IPS-NIHi7 (cell line): ENCODE results near the gene GRHPR.
"Not testable (repeated sequence)": the region's sequence is repeated elsewhere in the genome, so short reads cannot be mapped to it uniquely, and the experiment has no call there.

ENCODE experiments used
- DNase-seq: peaks from one replicate; pipeline ENCODE4 v3.0.0; 2012; ENCODE audit warnings: mixed read lengths; ENCODE audit errors: extremely low spot score

Gene GRHPR

GRCh38 chr9:37447111-37447510 is 24.6 kb downstream of the GRHPR start:
- no peak for DNase-seq

DNA sequence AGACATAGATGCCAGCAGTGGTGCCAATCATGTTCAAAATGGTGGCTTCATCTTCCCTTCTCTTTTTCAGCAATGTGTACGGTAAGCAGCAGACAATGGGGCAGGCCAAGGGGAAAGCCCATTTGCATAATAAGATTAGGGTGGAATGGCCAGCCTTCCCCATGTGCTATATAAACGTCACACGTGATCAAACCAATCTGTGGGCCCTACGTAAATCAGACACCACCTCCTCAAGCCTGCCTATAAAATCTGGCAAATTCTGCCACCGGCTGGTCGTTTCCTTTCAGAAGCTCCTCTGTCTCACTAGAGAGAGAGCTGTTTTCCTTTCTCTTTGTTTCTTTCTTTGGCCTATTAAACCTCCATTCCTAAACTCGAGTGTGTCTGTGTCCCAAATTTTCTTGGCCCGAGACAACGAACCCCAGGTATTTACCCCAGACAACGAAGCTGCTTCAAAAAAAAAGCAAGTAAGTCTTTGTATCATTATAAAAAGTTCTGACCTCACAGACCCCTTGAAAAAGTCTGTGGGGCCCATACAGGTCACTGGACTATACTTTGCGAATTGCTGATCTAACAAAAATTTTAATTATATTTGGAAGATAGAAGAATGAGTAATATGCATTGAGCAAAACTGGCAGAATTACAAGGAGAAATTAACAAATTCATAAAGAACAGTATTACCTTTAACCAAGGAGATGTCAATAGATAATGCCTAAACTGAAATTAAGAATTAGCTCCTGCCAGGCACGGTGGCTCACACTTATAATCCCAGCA is 27.6 kb downstream of the GRHPR start:
- DNase-seq, result no peak

DNA sequence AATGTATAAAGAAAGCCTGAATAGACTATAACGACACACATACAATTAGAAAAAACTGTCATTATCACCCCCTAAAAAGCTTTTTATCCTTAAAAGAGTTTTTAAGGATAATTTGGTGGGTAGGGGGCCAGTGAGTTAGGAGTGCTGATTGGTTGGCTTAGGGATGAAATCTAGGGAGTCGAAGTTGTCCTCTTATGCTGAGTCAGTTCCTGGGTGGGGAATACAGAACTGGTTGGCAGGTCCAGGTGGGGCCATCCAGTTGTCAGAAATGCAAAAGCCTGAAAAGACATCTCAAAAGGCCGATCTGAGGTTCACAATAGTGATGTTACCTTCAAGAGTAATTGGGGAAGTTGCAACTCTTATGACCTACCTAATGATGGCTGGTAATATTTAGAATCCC is 29.1 kb downstream of the GRHPR start:
- no peak for DNase-seq

DNA sequence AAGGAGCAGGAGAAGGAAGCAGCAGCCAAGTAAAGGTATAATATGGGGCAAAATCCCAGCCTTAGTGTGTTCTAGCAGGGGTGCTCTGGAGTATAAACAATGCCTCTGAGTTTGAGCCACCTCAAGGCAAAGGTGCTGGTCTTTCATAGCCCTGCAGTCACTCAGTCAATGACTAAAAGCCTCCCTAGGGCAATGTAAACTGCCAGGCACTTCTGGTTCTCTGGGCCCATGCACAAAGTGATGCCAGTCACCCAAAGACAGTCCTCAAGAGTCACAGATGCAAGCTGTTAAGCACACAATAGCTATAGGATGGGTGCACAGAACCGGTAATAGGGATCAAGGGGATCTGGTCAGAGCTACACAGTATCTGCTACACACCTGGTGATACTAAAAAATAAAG is 30.1 kb downstream of the GRHPR start:
- DNase-seq, result no peak

DNA sequence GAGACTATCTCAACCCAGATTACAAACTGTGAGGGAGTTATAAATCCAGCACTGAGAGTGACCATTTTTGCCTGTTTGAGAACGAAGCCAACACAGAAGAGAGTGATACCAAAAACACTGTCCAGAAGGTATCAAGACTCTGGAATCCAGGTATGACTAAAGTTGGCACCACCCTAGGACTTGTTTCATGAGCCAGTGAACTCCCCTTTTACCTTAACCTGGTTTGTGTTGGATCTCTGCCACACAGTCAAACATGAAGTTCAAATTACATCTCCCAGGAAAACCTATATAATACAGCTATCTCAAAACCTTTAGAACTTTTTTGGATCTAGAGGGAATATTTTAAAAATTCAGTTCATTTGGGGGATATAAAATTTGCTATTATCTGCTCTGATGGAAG is 31.3 kb downstream of the GRHPR start:
- no peak for DNase-seq

DNA sequence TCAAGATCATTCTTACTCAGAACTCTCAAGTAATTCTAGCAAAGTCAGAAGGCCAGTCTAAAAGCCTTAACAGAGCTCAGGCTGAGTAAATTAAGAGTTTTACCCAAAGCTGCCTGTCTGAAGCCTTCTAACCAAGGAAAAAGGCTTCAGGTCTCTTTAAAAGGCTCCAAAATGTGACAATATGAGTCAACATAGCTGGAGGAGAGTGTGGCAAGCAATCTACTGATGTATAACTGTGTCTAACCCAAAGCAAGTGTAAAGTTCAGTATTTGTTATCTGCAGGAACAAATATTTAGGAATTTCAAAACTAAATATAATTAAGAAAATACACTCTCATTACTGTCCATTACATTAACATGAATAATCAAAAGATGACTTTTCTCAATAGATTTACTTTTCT is 31.7 kb downstream of the GRHPR start:
- DNase-seq, result no peak

GRCh38 chr9:37455884-37456647 is 33.6 kb downstream of the GRHPR start:
- DNase-seq, result no peak

GRCh38 chr9:37456817-37457216 is 34.3 kb downstream of the GRHPR start:
- DNase-seq, result no peak

- no peak for DNase-seq
Observed at GRCh38 chr9:37464006-37464405, 41.5 kb downstream of the GRHPR start.

- DNase-seq, result no peak
Observed at GRCh38 chr9:37464426-37465248, 42.1 kb downstream of the GRHPR start.

DNA sequence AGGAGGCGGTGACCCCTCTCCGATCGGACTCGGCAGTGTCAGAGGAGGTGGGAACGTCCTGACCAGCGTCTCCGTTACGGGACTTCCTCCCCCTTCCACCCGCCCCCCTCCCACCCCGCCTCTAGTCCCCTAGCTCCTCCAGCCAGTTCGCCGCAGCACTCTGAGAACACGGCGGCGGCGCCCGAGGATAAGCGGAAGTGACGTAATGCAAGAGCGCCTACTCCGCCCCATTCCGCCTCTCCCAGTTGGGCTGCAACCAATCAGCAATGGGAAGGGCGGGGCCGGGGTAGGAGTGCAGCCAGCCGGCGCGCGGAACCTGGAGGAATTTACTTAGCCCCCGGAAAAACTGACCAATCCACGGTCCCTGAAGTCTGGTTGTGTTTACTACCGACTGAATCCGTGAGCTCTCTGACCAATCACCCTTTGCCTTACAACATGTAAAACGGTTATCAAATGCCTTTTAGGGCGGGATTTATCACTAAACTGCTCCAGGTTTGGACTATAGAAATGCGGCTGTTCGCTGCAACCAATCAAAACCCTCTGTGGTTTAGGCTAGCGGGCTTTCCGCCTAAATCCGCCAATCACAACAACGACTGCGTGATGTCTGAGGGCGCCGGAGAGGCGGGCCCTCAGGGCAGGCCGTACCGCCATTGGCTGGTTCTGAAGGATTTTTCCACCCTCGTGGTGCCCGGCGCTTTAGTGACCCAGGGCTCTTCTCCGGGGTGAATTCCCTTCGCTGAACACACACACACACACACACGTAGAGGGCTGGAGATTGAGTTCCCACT is 42.9 kb downstream of the GRHPR start, which contains the start of gene ZBTB5:
Gene ZBTB5, minus strand, starts transcription at position 202 of the 788 bp plus-strand sequence. CDS start 22,899 bp downstream, outside the sequence.
- DNase-seq, result peak; percentile 95

- peak; percentile 51 for DNase-seq
Observed at GRCh38 chr9:37466037-37466709, 43.7 kb downstream of the GRHPR start.

- DNase-seq, result not testable (repeated sequence)
Observed at GRCh38 chr9:37467530-37467929, 45.0 kb downstream of the GRHPR start.

GRCh38 chr9:37468620-37469019 is 46.1 kb downstream of the GRHPR start:
- no peak for DNase-seq

GRCh38 chr9:37471942-37472684 is 49.6 kb downstream of the GRHPR start:
- peak; percentile 65 for DNase-seq

DNA sequence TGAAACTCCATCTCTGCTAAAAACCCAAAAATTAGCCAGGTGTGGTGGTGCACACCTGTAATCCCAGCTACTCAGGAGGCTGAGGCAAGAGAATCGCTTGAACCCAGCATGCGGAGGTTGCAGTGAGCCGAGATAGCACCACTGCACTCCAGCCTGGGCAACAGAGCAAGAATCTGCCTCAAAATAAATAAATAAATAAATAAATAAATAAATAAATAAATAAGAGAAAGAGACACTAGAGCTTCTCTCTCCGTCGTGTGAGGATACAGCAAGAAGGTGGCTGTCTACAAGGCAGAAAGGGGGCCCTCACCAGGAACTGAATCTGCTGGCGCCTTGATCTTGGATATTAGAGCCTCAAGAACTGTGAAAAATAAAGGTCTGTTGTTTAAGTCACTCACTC is 51.5 kb downstream of the GRHPR start:
- not testable (repeated sequence) for DNase-seq

- DNase-seq, result no peak
Observed at GRCh38 chr9:37474438-37474837, 51.9 kb downstream of the GRHPR start.

DNA sequence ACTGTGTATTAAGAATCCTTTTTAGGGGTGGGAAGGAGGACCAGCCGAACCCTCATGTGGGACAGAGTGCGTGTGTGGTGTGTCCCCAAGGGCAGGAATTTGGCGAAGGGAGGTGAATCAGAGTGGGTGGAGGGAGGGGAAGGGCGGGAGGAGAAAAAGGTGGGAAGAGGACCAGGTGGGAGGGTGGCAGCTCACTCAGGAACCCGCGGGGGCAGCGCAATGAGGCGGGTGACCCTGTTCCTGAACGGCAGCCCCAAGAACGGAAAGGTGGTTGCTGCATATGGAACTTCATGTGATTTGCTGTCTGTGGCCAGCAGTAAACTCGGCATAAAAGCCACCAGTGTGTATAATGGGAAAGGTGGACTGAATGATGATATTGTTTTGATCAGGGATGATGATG is 54.4 kb downstream of the GRHPR start:
- no peak for DNase-seq

DNA sequence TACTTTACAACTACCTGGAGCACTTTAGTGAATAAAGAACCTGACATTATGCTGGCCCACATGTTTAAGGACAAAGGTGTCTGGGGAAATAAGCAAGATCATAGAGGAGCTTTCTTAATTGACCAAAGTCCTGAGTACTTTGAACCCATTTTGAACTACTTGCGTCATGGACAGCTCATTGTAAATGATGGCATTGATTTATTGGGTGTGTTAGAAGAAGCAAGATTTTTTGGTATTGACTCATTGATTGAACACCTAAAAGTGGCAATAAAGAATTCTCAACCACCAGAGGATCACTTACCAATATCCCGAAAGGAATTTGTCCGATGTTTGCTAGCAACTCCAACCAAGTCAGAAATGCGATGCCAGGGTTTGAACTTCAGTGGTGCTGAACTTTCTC is 54.9 kb downstream of the GRHPR start:
- not testable (repeated sequence) for DNase-seq

- not testable (repeated sequence) for DNase-seq
Observed at GRCh38 chr9:37477987-37478619, 55.6 kb downstream of the GRHPR start.
